ENCODE data around the gene NIFK. TPM values are rescaled to one million over a fixed set of nuclear protein-coding genes. Genes with fewer than 3 reads are reported as not detected.

Gene NIFK
- total and polyA plus RNA-seq, 10 donors: 28.4 to 74.7 (median 44.9) TPM

DNA sequence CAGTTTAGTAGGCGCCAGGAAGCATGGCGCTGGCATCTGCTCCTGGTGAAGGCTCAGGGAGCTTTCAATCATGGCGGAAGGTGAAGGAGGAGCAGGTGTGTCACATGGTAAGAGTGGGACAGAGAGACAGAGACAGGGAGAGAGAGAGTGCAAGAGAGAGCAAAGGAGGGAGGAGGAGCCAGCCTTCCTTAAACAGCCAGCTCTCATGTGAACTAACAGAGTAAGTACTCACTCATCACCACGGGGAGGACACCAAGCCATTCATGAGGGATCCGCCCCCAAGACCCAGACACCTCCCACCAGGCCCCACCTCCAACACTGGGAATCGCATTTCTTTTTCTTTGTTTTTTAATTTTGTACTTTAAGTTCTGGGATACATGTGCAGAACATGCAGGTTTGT lies 46.6 kb downstream of the NIFK start:
- Histone ChIP-seq H3K27me3 (replicated peaks in 1 of 7) (no peaks in the 10 kb centered on the region), H3K27ac (no peak overlapping the region), H3K36me3 (no peaks in the 10 kb centered on the region), H3K4me1 (no peaks in the 10 kb centered on the region), H3K9me3 (no peaks in the 10 kb centered on the region), H3K4me3 (no peak overlapping the region)
- TF ChIP-seq CTCF (IDR thresholded peaks at IDR 0.05 in 8 of 11, conservative IDR thresholded peaks at IDR 0.05 in 3 of 11): no peak
- TF ChIP-seq POLR2A (IDR thresholded peaks at IDR 0.05): no peak
- no peak for TF ChIP-seq POLR2AphosphoS5 (IDR thresholded peaks at IDR 0.05)
- intact Hi-C loops (cut with DNase I; ENCODE audit: low total_unique reads): no loop called here
- no peak for DNase-seq
- 91 to 97% (median 94%) methylated on average over 6 of the region's 6 CpGs for WGBS, 5 donors

DNA sequence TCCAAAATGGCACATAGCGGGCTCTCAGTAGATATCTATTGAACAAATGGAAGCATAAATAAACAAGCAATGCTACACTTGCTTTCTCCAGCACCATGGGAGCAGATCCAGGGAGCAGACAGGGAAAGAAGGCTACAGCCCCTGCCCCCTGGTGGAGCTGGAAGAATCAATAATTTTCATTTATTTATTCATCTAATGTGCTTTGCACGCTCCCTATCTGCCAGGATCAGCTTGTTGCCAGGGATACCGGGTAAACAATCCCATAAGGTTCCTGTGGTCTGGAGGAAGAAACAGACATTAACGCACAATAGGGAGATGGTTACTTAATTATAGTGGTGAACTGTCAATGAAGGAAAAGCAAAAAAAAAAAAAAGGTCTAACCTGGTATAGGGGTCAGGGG lies 47.3 kb downstream of the NIFK start:
- no peak overlapping the region for H3K4me3 ChIP-seq
- TF ChIP-seq POLR2AphosphoS5 (IDR thresholded peaks at IDR 0.05) (no peak), POLR2A (IDR thresholded peaks at IDR 0.05) (no peak), CTCF (IDR thresholded peaks at IDR 0.05 in 8 of 11, conservative IDR thresholded peaks at IDR 0.05 in 3 of 11) (no peak)
- 68 to 82% (median 72%) methylated on average over 4 of the region's 4 CpGs for WGBS, 5 donors

DNA sequence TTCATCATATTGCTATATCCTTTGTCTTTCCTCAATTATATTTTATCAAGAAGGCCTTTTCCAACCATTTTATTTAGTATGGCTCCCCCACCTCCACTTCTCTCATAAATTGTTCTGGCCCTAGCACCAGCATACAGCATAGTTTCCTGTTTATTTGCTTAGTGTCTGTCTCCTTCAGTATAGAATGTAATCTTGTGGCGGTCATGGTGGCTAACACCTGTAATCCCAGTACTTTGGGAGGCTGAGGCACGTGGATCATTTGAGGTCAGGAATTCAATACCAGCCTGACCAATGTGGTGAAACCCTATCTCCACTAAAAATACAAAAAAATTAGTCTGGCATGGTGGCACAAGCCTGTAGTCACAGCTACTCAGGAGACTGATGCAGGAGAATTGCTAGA lies 47.9 kb downstream of the NIFK start:
- peaks cover 0 to 8% (median 5%) of the 10 kb centered on the region in 8 donors for H3K9me3 ChIP-seq
- 86 to 90% (median 87%) methylated on average over 2 of the region's 2 CpGs for WGBS, 5 donors
- no peak for DNase-seq
- no peaks in the 10 kb centered on the region for H3K4me1 ChIP-seq
- no peak overlapping the region for H3K27ac ChIP-seq
- H3K27me3 ChIP-seq (replicated peaks in 1 of 7): no peaks in the 10 kb centered on the region
- no peak overlapping the region for H3K4me3 ChIP-seq
- intact Hi-C loops (cut with DNase I; ENCODE audit: low total_unique reads): no loop called here
- H3K36me3 ChIP-seq: no peaks in the 10 kb centered on the region
- TF ChIP-seq POLR2A (IDR thresholded peaks at IDR 0.05): no peak
- TF ChIP-seq CTCF (IDR thresholded peaks at IDR 0.05 in 8 of 11, conservative IDR thresholded peaks at IDR 0.05 in 3 of 11): no peak
- no peak for TF ChIP-seq POLR2AphosphoS5 (IDR thresholded peaks at IDR 0.05)

More for the DNA sequence above, 47.3 kb downstream of the NIFK start:
- H3K27me3 ChIP-seq (replicated peaks in 1 of 7): no peaks in the 10 kb centered on the region
- no peak overlapping the region for H3K27ac ChIP-seq
- intact Hi-C loops (cut with DNase I; ENCODE audit: low total_unique reads): no loop called here
- peaks cover 0 to 3% (median under 1%) of the 10 kb centered on the region in 8 donors for H3K9me3 ChIP-seq
- no peaks in the 10 kb centered on the region for H3K4me1 ChIP-seq
- no peak for DNase-seq
- no peaks in the 10 kb centered on the region for H3K36me3 ChIP-seq

DNA sequence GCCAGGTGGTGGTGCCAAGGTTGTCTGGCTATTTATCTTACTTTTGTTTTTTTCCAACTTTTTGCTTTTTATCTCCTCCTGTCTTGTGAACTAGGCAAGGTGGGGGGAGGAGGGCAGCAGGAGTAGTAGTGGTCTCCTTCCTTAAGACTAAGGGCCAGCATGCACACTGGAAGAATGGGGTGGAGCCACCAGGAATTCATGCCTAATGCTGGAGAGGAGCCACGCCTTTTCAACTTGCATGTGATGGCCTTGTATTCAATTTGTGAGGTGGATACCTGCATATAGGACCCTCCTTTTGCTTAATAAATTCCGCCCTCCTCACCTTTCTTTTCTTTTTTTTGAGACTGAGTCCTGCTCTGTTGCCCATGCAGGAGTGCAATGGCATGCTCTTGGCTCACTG lies 49.8 kb downstream of the NIFK start:
- intact Hi-C loops (cut with DNase I; ENCODE audit: low total_unique reads): no loop called here
- 79 to 94% (median 93%) methylated on average over 2 of the region's 2 CpGs for WGBS, 5 donors
- H3K9me3 ChIP-seq: peaks cover 13 to 27% (median 24%) of the 10 kb centered on the region in 8 donors
- H3K4me1 ChIP-seq: no peaks in the 10 kb centered on the region
- DNase-seq: no peak
- no peaks in the 10 kb centered on the region for H3K27me3 ChIP-seq (replicated peaks in 1 of 7)
- H3K4me3 ChIP-seq: no peak overlapping the region
- no peak overlapping the region for H3K27ac ChIP-seq
- no peaks in the 10 kb centered on the region for H3K36me3 ChIP-seq
- TF ChIP-seq CTCF (IDR thresholded peaks at IDR 0.05 in 8 of 11, conservative IDR thresholded peaks at IDR 0.05 in 3 of 11): no peak
- no peak for TF ChIP-seq POLR2AphosphoS5 (IDR thresholded peaks at IDR 0.05)
- TF ChIP-seq POLR2A (IDR thresholded peaks at IDR 0.05): no peak

All from spleen (tissue), 11 donors.